OCI-LY7 (cell line): ENCODE data around the gene ZCCHC2.

Experiments used
- CTCF ChIP-seq: fragments of 200-600 bp; sonication (generic); conservative IDR thresholded peaks from 2 replicates; pipeline ENCODE4 v1.5.1; 2014; ENCODE audit warnings: mild to moderate bottlenecking, antibody characterized with exemption, low read length, moderate library complexity, mixed read lengths
- EZH2phosphoT487 ChIP-seq: fragments of 200-600 bp; sonication (generic); IDR thresholded peaks from 2 replicates; pipeline ENCODE4 v1.6.1; 2018; ENCODE audit warnings: low read depth, borderline replicate concordance, mild to moderate bottlenecking, mixed run types, antibody characterized with exemption, low read length, moderate library complexity, mixed read lengths

GRCh38 chr18:62612289-62612645 lies 89.4 kb downstream of the ZCCHC2 start:
- TF ChIP-seq CTCF: no peak
- TF ChIP-seq EZH2phosphoT487: no peak
